ENCODE measurements around the gene ABCG4.
"Not testable (repeated sequence)": the region's sequence is repeated elsewhere in the genome, so short reads cannot be mapped to it uniquely, and the experiment has no call there.

ABCG4 gene

DNA sequence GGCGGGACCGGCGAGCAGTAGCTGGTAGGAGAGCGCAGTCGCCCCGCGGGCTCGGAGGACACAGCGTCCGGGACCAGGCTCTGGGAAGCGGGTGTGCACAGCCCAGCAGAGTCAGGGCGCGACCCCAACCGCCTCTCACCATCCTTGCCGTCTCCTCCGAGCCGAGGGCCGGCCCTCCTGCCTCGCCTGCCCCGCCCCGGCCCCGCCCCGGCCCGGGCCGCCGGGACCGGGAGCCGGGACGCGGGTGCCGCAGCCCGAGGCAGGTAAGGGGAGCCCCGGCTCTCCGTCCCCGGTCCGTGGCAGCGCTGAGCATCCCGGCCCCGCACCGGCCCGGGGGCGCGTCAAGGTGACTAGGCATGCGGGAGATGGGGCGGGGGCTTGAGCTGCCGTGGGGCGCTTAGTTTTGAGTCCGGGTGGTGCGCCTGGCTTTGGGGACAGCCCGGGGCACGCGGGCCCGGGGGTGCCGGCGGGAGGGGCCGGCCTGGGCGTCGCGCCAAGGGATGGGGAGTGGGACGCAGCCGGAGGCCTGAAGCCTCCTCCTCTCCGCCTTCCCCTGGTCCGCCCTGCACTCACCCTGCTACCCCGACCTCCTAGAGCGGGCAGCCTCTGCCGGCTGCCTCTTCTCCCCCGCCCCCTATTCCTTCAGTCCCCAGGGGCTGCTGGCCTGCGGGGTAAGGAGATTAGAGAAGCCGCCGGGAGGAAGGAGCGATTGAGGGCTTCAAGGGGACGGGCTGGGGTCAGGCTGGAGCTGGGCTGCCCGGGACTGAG is at the start of gene ABCG4:
TSS of gene ABCG4 (plus strand) at position 35 of the 768 bp plus-strand sequence. CDS start 914 bp downstream, outside the sequence.
- peak; percentile 26 for DNase-seq

DNA sequence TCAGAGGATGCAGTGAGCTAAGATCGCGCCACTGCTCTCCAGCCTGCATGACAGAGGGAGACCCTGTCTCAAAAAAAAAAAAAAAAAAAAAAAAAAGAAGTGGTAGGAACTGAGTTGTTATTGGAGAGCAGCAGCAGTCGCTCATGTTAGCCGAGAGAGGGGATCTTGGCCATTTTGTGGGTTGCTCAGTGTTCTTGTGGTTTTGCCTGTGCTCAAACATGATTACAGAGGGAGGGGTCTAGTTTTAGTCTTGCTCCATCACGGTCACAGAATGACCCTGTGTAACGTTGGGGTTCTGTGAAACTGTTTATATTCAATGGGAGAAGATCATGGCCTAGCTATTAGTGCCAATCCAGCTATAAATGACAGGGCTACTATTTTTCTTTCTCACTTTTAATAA is 49.1 kb upstream of the ABCG4 start:
- no peak for DNase-seq

DNA sequence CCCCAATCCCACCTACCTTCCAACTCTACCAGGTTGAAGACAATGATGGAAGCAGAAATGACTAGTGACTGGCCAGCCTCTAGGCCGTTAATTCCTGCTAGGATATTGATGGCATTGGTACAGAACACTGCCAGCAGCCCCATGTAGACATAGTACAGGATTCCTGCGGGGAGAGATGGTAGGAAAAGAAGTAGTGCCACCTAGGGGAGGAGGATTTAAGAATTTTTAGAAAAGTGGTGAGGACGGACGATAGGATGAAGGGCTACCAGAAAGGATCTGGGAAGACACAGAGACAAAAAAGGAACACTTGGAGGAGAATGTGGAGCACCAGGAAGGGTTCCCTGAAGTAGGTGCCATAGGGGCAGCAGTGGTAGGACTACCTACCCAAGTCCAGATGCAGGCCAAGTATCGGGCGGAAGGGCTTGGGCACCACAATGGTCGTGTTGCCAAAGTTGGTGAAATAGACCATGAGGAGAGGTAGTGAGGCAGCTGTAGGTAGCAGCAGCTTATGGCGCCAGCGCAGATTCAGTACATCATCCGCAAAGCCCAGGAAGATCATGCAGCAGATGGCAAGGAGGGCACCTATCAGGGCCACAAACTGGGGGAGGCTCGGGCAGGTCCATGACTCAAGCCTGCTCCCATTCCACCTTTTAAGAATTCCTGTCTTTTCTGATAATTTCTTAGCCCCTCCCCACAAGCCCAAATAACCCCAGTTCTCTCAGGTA is 48.4 kb upstream of the ABCG4 start:
- no peak for DNase-seq

DNA sequence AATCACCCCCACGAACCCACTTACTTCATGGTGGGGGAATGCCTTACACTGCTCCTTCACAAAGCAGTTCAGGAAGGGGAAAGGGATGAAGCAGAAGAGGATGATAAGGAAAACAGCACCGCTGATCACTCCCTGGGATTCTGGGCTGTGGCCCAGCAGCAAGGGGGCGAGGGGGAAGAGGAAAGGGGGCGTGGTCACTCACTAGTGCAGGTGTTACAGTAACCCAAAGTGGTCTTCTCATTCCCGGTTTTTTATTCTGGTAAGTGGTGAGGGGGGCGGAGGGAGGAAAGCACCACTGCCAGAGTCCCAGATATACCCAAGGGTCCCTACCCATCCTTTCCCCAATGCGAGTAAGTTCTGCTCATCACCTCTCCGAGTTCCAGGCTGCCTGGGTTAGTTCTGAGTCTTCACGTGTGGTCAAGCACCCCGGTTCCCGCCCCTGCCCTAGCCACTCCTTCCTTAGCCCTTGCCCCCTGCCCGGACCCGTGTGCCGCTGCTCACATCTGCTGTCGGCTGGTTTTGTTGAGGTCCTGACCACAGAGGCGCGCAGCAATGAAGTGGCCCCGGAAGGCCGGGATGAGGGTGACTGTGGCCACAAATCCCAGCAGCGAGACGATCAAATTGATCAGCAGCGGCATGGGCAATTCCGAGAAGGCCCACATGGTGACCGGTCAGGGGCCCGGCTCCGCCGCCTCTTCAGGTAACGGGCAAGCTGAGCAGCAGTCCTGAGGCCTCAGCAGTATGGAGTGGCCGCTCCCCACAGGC is 47.7 kb upstream of the ABCG4 start:
- DNase-seq: no peak

DNA sequence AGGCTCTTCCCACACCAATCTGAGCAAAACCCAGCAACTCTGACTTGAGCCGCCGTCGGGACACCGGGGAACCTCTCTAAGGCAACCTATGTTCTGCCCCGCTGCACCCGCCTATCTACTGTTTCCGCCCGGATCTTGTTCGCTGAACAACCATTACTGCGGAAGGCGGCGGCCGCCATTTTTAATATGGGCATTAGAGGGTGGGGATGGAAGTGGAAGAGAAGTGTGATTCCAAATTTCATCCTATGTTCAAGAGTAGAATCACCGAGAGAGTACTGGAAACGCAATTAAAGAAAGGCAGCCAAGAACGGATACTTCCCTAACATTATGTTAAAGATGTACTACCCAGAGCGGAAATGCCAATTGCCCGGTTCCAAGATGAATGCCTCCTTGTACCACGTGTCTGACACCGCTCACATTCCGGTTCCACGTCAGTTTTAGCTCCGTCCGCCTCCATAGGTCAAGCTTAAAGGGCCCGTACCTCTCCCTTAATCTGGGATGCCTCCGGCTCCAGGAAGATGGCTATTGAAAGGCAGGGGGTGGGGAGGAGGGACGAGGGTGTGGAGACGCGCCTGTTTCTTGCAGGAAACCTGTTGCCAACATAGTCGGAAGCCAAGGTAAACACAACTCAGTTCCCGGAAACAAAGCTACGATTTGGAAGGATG is 47.0 kb upstream of the ABCG4 start, which contains the start of gene DPAGT1:
TSS of gene DPAGT1 (minus strand) at position 95 of the 665 bp plus-strand sequence. CDS start 198 bp downstream, outside the sequence.
- peak; percentile 88 for DNase-seq

DNA sequence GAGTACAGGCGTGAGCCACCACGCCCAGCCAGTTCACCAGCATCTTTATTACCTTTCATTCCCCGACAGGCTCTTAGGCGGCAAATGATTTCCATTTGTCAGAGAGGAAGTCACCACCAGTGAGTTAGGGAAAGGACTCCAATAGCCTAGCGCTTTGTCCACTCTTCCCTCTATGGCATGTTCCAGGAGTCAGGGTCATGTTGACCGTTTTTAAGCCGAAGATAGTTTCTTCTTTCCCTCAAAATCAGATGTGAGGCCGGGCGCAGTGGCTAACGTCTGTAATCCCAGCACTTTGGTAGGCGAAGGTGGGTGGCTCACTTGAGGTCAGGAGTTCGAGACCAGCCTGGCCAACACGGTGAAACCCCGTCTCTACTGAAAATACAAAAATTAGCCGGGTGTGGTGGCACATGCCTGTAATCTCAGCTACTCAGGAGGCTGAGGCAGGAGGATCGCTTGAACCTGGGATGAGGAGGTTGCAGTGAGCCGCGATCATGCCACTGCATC is 45.6 kb upstream of the ABCG4 start:
- not testable (repeated sequence) for DNase-seq

DNA sequence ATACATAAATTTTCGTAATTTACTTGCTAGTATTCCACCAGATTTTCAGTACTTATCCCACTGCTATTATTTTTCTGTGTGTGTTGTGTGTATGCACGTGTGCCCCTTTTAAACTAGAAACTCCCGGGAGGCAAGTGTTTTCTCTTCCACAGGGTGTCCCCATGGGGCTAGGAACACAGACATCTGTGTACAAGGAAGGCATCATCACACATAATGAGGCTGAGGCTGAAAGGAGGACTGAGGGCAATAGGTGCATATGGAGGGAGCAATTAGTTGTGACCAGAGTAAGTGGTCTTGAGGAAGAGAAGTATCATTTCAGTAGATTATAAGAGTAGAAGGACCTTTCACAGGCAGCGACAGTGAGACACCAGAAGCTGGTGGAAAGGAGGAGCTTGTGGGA is 45.1 kb upstream of the ABCG4 start:
- DNase-seq: no peak

DNA sequence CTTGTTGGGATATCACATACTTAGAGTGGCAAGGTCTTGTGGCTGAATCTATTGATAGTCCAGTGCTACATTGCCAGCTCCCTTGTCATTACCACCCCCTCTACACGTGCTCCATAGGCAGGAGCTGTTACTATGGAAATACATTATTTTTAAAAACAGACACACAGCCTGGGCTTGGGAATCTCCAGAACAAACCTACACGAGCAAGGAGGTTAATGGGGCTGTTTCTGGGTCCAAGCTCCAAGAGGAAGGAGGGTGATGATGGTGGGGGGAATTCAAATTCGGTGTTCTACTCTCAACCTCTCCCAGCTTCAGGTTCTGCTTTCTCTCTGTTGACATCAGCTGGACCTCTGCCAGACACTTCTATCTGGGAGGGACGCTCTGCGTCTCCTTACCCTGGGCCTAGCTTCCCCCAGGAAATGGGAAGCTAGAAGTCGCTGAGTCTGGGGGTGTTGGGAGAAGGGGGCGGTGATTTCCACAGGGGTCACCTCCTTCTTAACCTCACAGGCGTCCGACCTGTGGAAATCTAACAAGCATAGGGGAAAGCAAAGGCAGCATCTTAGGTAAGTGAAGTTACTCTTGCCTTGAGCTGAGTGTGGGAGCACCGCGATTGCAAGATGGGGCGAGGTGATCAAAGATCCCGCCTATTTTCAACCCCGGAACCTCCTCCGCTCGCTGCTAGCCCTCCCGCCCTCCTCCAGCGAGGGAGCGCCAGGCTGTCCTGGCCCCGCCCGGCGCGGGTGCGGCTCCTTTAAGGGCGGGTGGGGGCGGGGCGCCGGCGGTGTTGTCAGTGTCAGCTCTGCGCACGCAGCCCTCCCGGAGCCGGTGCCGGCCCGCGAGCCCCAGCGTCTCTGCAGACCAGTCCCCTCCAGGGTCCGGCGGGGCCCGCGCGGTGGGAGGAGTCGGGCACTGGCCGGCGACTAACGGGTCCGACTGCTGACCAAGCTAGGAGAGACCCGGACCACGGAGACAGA is 42.0 kb upstream of the ABCG4 start, which contains the start of gene C2CD2L:
TSS of gene C2CD2L (plus strand) at position 781 of the 974 bp plus-strand sequence. CDS start 398 bp downstream, outside the sequence.
- DNase-seq: peak; percentile 90

DNA sequence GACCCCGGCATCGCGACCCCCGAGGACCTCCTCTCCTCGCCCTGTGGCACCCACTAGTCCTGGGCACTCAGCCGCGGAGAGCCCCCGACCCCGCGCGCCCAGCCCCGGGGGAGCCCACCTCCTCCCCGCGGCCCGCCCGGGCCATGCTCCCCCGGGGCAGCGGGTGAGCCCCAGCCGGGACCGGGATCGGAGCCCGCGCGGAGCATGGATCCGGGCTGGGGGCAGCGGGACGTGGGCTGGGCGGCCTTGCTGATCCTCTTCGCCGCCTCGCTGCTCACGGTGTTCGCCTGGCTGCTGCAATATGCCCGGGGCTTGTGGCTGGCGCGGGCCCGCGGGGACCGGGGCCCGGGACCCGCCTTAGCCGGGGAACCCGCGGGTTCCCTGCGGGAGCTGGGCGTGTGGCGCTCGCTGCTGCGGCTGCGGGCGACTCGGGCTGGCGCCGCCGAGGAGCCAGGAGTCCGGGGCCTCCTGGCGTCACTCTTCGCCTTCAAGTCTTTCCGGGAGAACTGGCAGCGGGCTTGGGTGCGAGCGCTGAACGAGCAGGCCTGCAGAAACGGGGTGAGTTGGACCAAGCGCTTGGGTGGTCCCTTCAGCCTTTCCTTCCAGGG is 41.2 kb upstream of the ABCG4 start:
- DNase-seq: no peak

DNA sequence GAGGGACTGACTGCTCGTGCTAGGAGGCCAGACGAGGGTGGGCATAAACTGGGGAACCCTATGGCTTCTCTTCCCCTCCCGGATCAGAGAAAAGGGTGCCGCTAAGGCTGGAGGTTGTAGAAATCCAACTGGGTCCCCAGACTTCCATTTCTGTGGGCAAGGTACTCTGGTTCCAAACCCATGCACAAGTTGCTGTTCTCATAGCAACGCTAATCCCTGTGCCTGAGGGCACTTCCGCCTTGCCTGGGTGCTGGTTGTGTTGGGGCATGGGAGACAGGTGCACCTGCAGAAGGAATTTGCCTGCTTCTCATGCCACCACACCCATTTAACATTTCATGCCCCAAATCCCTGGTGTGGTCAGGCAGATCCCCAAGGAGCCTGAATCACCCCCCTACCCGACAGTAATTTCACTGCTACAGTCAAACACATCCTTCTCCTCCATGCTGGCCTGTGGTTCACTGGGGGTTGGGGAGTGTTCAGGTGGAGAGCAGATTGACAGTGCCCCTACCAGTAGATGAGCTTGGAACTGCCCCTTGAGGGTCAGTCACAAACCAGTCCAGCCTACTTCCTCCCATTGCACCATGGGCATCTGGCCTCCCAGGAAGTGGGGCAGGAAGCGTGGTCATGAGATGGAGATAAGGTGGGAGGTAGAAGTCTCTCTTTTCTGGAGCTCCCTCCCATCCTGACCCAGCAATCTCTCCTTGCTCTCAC is 40.6 kb upstream of the ABCG4 start:
- peak; percentile 27 for DNase-seq

DNA sequence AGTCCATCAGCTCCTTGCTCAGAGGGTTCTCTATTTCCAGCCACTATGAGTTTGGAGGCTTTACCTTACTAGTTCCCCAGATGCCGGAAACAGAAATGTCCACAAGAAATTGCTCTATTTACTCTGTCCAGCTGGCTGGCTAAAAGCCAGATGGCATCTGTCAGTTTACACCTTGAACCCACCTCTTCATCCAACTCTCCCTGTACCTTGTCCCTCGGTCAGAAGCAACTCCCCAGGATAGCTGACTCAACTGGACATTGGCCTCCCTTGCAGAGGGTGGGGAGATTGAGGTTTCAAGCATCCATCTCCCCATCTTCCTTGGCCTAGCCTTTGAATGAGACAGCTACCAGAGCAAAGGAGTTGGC is 40.0 kb upstream of the ABCG4 start:
- no peak for DNase-seq

DNA sequence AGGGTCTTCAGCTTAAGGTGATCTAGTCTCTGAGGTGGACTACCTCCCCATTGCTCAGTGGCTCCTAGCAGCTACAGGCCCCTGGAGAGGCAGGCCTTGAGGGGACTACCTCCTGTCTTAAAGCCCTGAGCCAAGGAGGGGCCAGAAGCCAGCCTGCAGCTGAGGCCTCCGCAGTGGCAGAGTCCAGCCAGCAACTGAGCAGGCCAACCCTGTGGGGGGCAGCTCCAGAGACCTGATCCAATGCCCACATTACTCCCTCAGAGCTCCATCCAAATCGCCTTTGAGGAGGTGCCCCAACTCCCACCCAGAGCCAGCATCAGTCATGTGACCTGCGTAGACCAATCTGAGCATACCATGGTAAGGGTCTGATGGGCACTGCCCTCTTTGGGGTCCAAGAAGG is 39.0 kb upstream of the ABCG4 start:
- DNase-seq: no peak

DNA sequence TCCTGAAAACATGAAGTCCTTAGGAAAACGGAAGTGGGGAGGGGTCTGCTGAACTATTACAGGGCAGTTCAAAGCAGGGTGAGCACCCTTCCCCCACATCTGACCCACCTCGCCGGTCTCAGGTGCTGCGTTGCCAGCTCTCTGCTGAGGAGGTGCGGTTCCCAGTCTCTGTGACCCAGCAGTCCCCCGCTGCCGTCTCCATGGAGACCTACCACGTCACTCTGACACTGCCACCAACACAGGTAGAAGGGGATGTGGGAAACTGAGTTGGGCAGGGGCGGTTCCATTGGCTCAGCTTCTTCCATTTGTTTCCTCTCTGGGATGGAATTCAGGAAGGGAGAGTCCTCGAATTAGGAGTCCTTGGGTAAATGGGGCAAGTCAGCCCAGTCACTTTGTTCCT is 38.4 kb upstream of the ABCG4 start:
- DNase-seq: no peak

DNA sequence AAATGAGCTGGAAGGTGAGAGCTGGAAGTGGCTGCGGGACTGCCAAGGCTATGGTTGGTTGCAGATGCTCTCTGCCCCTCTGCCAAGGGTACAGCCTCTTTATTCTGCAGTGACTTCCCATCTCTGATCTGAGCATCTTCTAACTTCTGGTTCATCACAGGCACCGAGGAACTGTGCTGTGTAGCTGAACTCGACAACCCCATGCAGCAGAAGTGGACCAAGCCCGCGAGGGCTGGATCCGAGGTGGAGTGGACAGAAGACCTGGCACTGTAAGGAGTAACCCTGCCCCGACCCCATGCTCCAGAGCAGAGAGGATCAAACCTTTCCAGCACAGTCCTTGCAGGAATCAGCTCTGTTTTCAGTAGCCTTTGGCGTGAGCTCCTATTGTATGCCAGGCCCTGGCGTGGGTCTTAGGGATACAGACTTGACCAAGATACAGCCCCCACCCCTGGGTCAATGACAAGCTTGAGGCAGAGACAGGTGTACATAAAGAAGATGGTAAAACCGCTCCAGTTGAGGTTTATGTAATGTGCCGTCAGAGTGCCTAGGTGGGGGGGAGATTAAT is 37.4 kb upstream of the ABCG4 start:
- DNase-seq: no peak

DNA sequence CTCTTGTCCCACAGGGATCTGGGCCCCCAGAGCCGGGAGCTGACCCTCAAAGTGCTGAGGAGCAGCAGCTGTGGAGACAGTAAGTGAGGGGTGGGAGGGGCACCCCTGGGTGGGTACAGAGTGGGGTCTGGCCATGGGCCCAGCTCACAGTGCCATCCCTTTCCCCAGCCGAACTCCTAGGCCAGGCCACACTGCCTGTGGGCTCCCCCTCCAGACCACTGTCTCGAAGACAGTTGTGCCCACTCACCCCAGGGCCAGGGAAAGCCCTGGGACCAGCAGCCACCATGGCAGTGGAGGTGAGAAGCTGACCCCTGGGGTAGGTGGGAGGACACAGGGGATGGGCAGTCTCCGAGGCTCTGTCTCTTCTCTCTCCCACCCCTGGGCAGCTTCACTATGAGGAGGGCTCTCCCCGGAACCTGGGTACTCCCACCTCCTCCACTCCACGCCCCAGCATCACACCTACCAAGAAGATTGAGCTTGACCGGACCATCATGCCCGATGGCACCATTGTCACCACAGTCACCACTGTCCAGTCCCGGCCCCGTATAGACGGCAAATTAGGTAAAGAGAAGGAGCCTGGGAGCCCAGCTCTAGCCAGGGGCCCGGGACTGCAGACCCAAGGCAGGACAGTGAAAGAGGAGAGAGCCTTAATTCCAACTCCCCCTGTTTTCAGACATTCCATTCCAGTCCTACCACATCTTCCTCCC is 36.4 kb upstream of the ABCG4 start:
- no peak for DNase-seq

DNA sequence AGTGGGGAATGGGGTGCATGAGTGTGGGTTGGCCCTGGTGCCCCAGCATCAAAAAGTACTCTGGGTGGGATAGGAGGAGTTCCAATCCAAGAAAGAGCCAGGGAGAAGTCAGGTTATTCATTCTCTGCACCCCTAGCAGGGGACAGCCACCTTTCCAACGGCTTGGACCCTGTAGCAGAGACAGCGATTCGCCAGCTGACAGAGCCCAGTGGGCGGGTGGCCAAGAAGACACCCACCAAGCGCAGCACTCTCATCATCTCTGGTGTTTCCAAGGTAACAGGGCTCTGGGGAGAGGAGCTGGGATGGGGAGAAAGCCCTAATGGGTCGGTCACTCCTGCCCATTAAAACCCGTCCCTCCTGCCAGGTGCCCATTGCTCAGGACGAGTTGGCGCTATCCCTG is 35.1 kb upstream of the ABCG4 start:
- no peak for DNase-seq

DNA sequence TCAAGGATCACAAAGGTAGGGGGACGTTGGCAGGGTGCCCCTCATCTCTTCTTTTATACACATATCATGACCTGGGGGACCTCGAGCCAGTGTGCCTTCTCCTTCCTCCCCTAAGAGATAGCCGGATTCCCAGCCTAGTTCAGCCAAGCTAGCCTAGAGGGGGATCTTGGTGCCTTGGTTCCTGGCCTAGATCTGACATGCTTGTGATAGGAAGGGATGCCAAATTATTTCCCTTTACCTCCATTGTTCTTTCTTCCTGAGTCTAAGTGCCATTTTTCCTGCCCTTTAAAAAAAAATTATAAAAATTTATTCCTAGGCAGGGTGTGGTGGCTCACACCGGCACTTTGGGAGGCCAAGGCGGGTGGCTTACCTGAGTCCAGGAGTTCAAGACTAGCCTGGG is 34.5 kb upstream of the ABCG4 start:
- no peak for DNase-seq

DNA sequence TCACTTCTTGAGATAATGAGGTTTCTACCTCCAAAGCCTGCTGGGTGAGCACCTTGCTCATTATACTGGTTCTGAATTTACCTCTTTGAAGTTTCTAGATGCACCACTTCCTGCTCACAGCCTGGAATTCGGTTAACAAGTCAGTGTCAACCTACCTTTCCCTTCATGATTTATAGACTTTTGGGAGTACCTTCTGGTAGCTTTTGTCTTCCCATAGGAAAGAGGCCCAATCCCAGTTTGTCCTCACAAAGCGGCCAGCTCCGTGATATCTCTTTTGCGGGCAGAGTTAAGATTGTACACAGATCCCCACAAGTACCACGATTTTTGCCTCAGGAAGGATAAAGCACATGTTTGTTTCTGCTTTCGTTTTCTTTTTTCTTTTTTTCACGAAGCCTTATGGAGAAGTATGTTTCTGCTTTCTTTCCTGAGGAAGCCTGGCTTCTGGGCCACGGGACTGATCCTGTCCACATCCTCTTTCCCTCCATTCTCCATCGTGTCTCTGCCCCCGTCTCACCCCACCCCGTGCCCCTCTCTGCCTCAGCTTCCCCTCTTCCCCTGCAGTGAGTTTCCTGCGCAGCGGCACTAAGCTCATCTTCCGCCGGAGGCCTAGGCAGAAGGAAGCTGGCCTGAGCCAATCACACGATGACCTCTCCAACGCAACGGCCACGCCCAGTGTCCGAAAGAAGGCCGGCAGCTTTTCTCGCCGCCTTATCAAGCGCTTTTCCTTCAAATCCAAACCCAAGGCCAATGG is 33.2 kb upstream of the ABCG4 start:
- no peak for DNase-seq

DNA sequence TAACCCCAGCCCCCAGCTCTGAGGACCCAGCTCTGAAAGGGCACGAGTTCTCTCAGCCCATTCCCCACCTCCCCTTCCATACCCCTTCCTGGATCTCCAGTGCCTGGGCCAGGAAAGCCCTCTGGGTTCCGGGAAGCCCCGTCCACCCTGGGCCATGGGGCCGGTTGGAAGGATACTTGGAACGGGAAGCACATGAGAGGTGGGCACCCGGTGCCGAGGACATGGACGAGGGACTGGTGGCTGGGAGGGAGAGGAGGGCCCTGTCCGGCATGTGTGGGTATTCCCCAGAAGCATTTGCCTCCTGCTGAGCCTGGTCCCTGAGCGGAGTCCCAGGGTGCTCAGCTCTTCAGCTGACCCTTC is 32.6 kb upstream of the ABCG4 start:
- no peak for DNase-seq
